ENCODE results near the gene PGA3.
"Not testable (repeated sequence)": the region's sequence is repeated elsewhere in the genome, so short reads cannot be mapped to it uniquely, and the experiment has no call there.

Gene PGA3

GRCh38 chr11:61164606-61165424 lies 38.5 kb upstream of the PGA3 start:
- no peaks in the 10 kb centered on the region for H3K27me3 Mint-ChIP-seq
- peak overlapping the region; percentile 93 for H3K27ac Mint-ChIP-seq
- no peaks in the 10 kb centered on the region for H3K9me3 Mint-ChIP-seq (ENCODE audit: low read depth)
- H3K4me1 Mint-ChIP-seq (ENCODE audit: low read depth): peaks cover 53% of the 10 kb centered on the region
- peak overlapping the region; percentile 57 for H3K4me3 Mint-ChIP-seq
- H3K36me3 Mint-ChIP-seq: no peaks in the 10 kb centered on the region

- not testable (repeated sequence) for H3K27me3 Mint-ChIP-seq; H3K27ac Mint-ChIP-seq; H3K4me3 Mint-ChIP-seq; H3K36me3 Mint-ChIP-seq; H3K9me3 Mint-ChIP-seq (ENCODE audit: low read depth)
- H3K4me1 Mint-ChIP-seq (ENCODE audit: low read depth): peaks cover 43% of the 10 kb centered on the region
Observed at GRCh38 chr11:61165785-61166184, 37.5 kb upstream of the PGA3 start.

GRCh38 chr11:61166331-61166730 lies 37.0 kb upstream of the PGA3 start:
- H3K36me3 Mint-ChIP-seq; H3K27me3 Mint-ChIP-seq; H3K4me3 Mint-ChIP-seq; H3K27ac Mint-ChIP-seq; H3K9me3 Mint-ChIP-seq (ENCODE audit: low read depth): not testable (repeated sequence)
- H3K4me1 Mint-ChIP-seq (ENCODE audit: low read depth): peaks cover 42% of the 10 kb centered on the region

- H3K27me3 Mint-ChIP-seq: no peaks in the 10 kb centered on the region
- peaks cover 41% of the 10 kb centered on the region for H3K4me1 Mint-ChIP-seq (ENCODE audit: low read depth)
- H3K9me3 Mint-ChIP-seq (ENCODE audit: low read depth): no peaks in the 10 kb centered on the region
- no peaks in the 10 kb centered on the region for H3K36me3 Mint-ChIP-seq
- no peak overlapping the region for H3K4me3 Mint-ChIP-seq
- H3K27ac Mint-ChIP-seq: no peak overlapping the region
Observed at GRCh38 chr11:61168042-61168688, 35.1 kb upstream of the PGA3 start.

GRCh38 chr11:61168800-61169199 lies 34.5 kb upstream of the PGA3 start:
- Mint-ChIP-seq H3K27me3 (no peaks in the 10 kb centered on the region), H3K36me3 (no peaks in the 10 kb centered on the region), H3K4me3 (no peak overlapping the region), H3K27ac (no peak overlapping the region), H3K4me1 (ENCODE audit: low read depth) (peaks cover 41% of the 10 kb centered on the region), H3K9me3 (ENCODE audit: low read depth) (no peaks in the 10 kb centered on the region)

- no peaks in the 10 kb centered on the region for H3K36me3 Mint-ChIP-seq
- H3K9me3 Mint-ChIP-seq (ENCODE audit: low read depth): no peaks in the 10 kb centered on the region
- H3K27ac Mint-ChIP-seq: no peak overlapping the region
- peaks cover 27% of the 10 kb centered on the region for H3K4me1 Mint-ChIP-seq (ENCODE audit: low read depth)
- H3K4me3 Mint-ChIP-seq: no peak overlapping the region
- H3K27me3 Mint-ChIP-seq: no peaks in the 10 kb centered on the region
Observed at GRCh38 chr11:61170566-61170965, 32.7 kb upstream of the PGA3 start.

- Mint-ChIP-seq H3K9me3 (ENCODE audit: low read depth) (no peaks in the 10 kb centered on the region), H3K27me3 (no peaks in the 10 kb centered on the region), H3K4me1 (ENCODE audit: low read depth) (peaks cover 27% of the 10 kb centered on the region), H3K27ac (peak overlapping the region; percentile 56), H3K36me3 (no peaks in the 10 kb centered on the region), H3K4me3 (peak overlapping the region; percentile 17)
Observed at GRCh38 chr11:61171907-61172306, 31.4 kb upstream of the PGA3 start.

- H3K27me3 Mint-ChIP-seq: no peaks in the 10 kb centered on the region
- no peaks in the 10 kb centered on the region for H3K36me3 Mint-ChIP-seq
- no peaks in the 10 kb centered on the region for H3K9me3 Mint-ChIP-seq (ENCODE audit: low read depth)
- H3K4me3 Mint-ChIP-seq: no peak overlapping the region
- H3K27ac Mint-ChIP-seq: peak overlapping the region; percentile 34
- peaks cover 25% of the 10 kb centered on the region for H3K4me1 Mint-ChIP-seq (ENCODE audit: low read depth)
Observed at GRCh38 chr11:61172356-61172755, 31.0 kb upstream of the PGA3 start.

GRCh38 chr11:61172888-61173287 lies 30.4 kb upstream of the PGA3 start:
- Mint-ChIP-seq H3K4me3 (no peak overlapping the region), H3K27me3 (no peaks in the 10 kb centered on the region), H3K9me3 (ENCODE audit: low read depth) (no peaks in the 10 kb centered on the region), H3K27ac (no peak overlapping the region), H3K36me3 (no peaks in the 10 kb centered on the region), H3K4me1 (ENCODE audit: low read depth) (peaks cover 20% of the 10 kb centered on the region)

GRCh38 chr11:61173456-61173855 lies 29.9 kb upstream of the PGA3 start:
- Mint-ChIP-seq H3K4me1 (ENCODE audit: low read depth) (peaks cover 18% of the 10 kb centered on the region), H3K9me3 (ENCODE audit: low read depth) (no peaks in the 10 kb centered on the region), H3K4me3 (no peak overlapping the region), H3K36me3 (no peaks in the 10 kb centered on the region), H3K27ac (no peak overlapping the region), H3K27me3 (no peaks in the 10 kb centered on the region)

- Mint-ChIP-seq H3K9me3 (ENCODE audit: low read depth) (no peaks in the 10 kb centered on the region), H3K4me1 (ENCODE audit: low read depth) (peaks cover 15% of the 10 kb centered on the region), H3K4me3 (no peak overlapping the region), H3K27me3 (no peaks in the 10 kb centered on the region), H3K27ac (no peak overlapping the region), H3K36me3 (no peaks in the 10 kb centered on the region)
Observed at GRCh38 chr11:61174273-61174672, 29.0 kb upstream of the PGA3 start.

- Mint-ChIP-seq H3K9me3 (ENCODE audit: low read depth) (no peaks in the 10 kb centered on the region), H3K4me3 (no peak overlapping the region), H3K36me3 (no peaks in the 10 kb centered on the region), H3K27ac (no peak overlapping the region), H3K4me1 (ENCODE audit: low read depth) (peaks cover 15% of the 10 kb centered on the region), H3K27me3 (no peaks in the 10 kb centered on the region)
Observed at GRCh38 chr11:61174949-61175348, 28.4 kb upstream of the PGA3 start.

GRCh38 chr11:61176446-61176845 lies 26.9 kb upstream of the PGA3 start:
- no peak overlapping the region for H3K27ac Mint-ChIP-seq
- H3K4me1 Mint-ChIP-seq (ENCODE audit: low read depth): peaks cover 15% of the 10 kb centered on the region
- H3K36me3 Mint-ChIP-seq: no peaks in the 10 kb centered on the region
- H3K27me3 Mint-ChIP-seq: no peaks in the 10 kb centered on the region
- no peaks in the 10 kb centered on the region for H3K9me3 Mint-ChIP-seq (ENCODE audit: low read depth)
- no peak overlapping the region for H3K4me3 Mint-ChIP-seq

GRCh38 chr11:61180205-61180604 lies 23.1 kb upstream of the PGA3 start:
- not testable (repeated sequence) for H3K27me3 Mint-ChIP-seq; H3K4me3 Mint-ChIP-seq; H3K27ac Mint-ChIP-seq; H3K4me1 Mint-ChIP-seq (ENCODE audit: low read depth); H3K36me3 Mint-ChIP-seq; H3K9me3 Mint-ChIP-seq (ENCODE audit: low read depth)

- Mint-ChIP-seq H3K27ac (no peak overlapping the region), H3K9me3 (ENCODE audit: low read depth) (no peaks in the 10 kb centered on the region), H3K27me3 (no peaks in the 10 kb centered on the region), H3K4me1 (ENCODE audit: low read depth) (no peaks in the 10 kb centered on the region), H3K4me3 (no peak overlapping the region), H3K36me3 (no peaks in the 10 kb centered on the region)
Observed at GRCh38 chr11:61181489-61181888, 21.8 kb upstream of the PGA3 start.

GRCh38 chr11:61183645-61184044 lies 19.7 kb upstream of the PGA3 start:
- Mint-ChIP-seq H3K27me3 (no peaks in the 10 kb centered on the region), H3K36me3 (no peaks in the 10 kb centered on the region), H3K9me3 (ENCODE audit: low read depth) (no peaks in the 10 kb centered on the region), H3K4me1 (ENCODE audit: low read depth) (peaks cover 2% of the 10 kb centered on the region), H3K27ac (no peak overlapping the region), H3K4me3 (no peak overlapping the region)
